Stimulated activated naive CD8-positive, alpha-beta T cell treated with anti-CD3 and anti-CD28 coated beads, Interleukin-15, Interleukin-2, amounts not matched to agents 100 U/mL and 50 U/mL, for 24 hours (primary cell): Measurements from ENCODE around the gene RXYLT1.
A peak's percentile ranks its signal among the peaks of the same experiment; 100 is the strongest.
"Not testable (repeated sequence)": the region's sequence is repeated elsewhere in the genome, so short reads cannot be mapped to it uniquely, and the experiment has no call there.

Experiments used
- ATAC-seq: fragments of 150-1000 bp; cut with Tn5 transposase; one replicate; pipeline ENCODE4 v1.10.0; 2021
- DNase-seq: peaks from one replicate; pipeline ENCODE4 v3.0.0; 2021

RXYLT1 gene

GRCh38 chr12:63779498-63780481, at the start of gene RXYLT1:
TSS of gene RXYLT1 (plus strand) at chr12:63779909. CDS start at chr12:63779961, 52 bp downstream.
- ATAC-seq: peak; percentile 97
- peak; percentile 89 for DNase-seq

GRCh38 chr12:63732779-63733178, 46.9 kb upstream of the RXYLT1 start:
- not testable (repeated sequence) for DNase-seq, ATAC-seq

- ATAC-seq, DNase-seq: not testable (repeated sequence)
Measured at GRCh38 chr12:63733585-63733984, 46.1 kb upstream of the RXYLT1 start.

GRCh38 chr12:63740551-63740950, 39.2 kb upstream of the RXYLT1 start:
- not testable (repeated sequence) for DNase-seq
- peak; percentile 43 for ATAC-seq

- not testable (repeated sequence) for DNase-seq
Measured at GRCh38 chr12:63741431-63741830, 38.3 kb upstream of the RXYLT1 start.

GRCh38 chr12:63744110-63744509, 35.6 kb upstream of the RXYLT1 start:
- not testable (repeated sequence) for ATAC-seq, DNase-seq

More at GRCh38 chr12:63741431-63741830, 38.3 kb upstream of the RXYLT1 start:
- not testable (repeated sequence) for ATAC-seq

- not testable (repeated sequence) for DNase-seq, ATAC-seq
Measured at GRCh38 chr12:63746470-63746869, 33.2 kb upstream of the RXYLT1 start.

- not testable (repeated sequence) for DNase-seq, ATAC-seq
Measured at GRCh38 chr12:63747136-63747535, 32.6 kb upstream of the RXYLT1 start.

GRCh38 chr12:63747553-63747952, 32.2 kb upstream of the RXYLT1 start:
- ATAC-seq (no peak), DNase-seq (no peak)

GRCh38 chr12:63752283-63752682, 27.4 kb upstream of the RXYLT1 start:
- DNase-seq: peak; percentile 7
- ATAC-seq: no peak

- no peak for ATAC-seq
- no peak for DNase-seq
Measured at GRCh38 chr12:63752841-63753240, 26.9 kb upstream of the RXYLT1 start.

- ATAC-seq: no peak
- no peak for DNase-seq
Measured at GRCh38 chr12:63753743-63754142, 26.0 kb upstream of the RXYLT1 start.

GRCh38 chr12:63764481-63764880, 15.2 kb upstream of the RXYLT1 start:
- DNase-seq (no peak), ATAC-seq (no peak)

- ATAC-seq (no peak), DNase-seq (no peak)
Measured at GRCh38 chr12:63766498-63766897, 13.2 kb upstream of the RXYLT1 start.

GRCh38 chr12:63770375-63770774, 9.3 kb upstream of the RXYLT1 start:
- no peak for ATAC-seq
- DNase-seq: no peak

GRCh38 chr12:63777340-63777739, 2.4 kb upstream of the RXYLT1 start:
- ATAC-seq: no peak
- no peak for DNase-seq

- ATAC-seq (no peak), DNase-seq (no peak)
Measured at GRCh38 chr12:63782466-63782865, 2.8 kb downstream of the RXYLT1 start.

GRCh38 chr12:63787306-63787705, 7.6 kb downstream of the RXYLT1 start:
- no peak for DNase-seq
- no peak for ATAC-seq

- DNase-seq (no peak), ATAC-seq (no peak)
Measured at GRCh38 chr12:63790608-63790945, 10.9 kb downstream of the RXYLT1 start.

GRCh38 chr12:63792338-63792737, 12.6 kb downstream of the RXYLT1 start:
- ATAC-seq (no peak), DNase-seq (no peak)

GRCh38 chr12:63795032-63795687, 15.5 kb downstream of the RXYLT1 start:
- ATAC-seq: no peak

GRCh38 chr12:63795944-63796343, 16.2 kb downstream of the RXYLT1 start:
- DNase-seq (no peak), ATAC-seq (no peak)

More at GRCh38 chr12:63795032-63795687, 15.5 kb downstream of the RXYLT1 start:
- DNase-seq: no peak

- ATAC-seq: no peak
- no peak for DNase-seq
Measured at GRCh38 chr12:63802012-63802608, 22.4 kb downstream of the RXYLT1 start.
